HCT116 (cell line): Measurements from ENCODE around the gene BMP2K.

Source experiments
- CEBPB ChIP-seq: IDR thresholded peaks from 2 replicates; pipeline ENCODE4 v1.6.1; 2012; ENCODE audit warnings: low read depth
- CTCF ChIP-seq, 3 experiments: fragments of 200-600 bp in 1 of 3; sonication (generic) in 1 of 3; IDR thresholded peaks in 2 of 3; conservative IDR thresholded peaks in 1 of 3; 2 replicates each; pipeline ENCODE4 v1.5.1; 2012 to 2017; ENCODE audit warnings: low read depth in 2 of 3, low read length in 2 of 3, antibody characterized with exemption in 1 of 3, borderline replicate concordance in 1 of 3, control low read depth in 1 of 3, mild to moderate bottlenecking in 1 of 3, mixed read lengths in 1 of 3, mixed run types in 1 of 3, moderate library complexity in 1 of 3; ENCODE audit not compliant: insufficient read depth in 1 of 3
- EGR1 ChIP-seq: IDR thresholded peaks from 2 replicates; pipeline ENCODE4 v1.6.1; 2012; ENCODE audit warnings: low read depth
- EZH2 ChIP-seq: fragments of 200-600 bp; sonication (generic); IDR thresholded peaks from 2 replicates; pipeline ENCODE4 v1.6.1; 2017; ENCODE audit warnings: antibody characterized with exemption, mixed run types
- EZH2phosphoT487 ChIP-seq: fragments of 200-600 bp; IDR thresholded peaks from 2 replicates; pipeline ENCODE4 v1.6.1; 2018; ENCODE audit warnings: antibody characterized with exemption, borderline replicate concordance
- JUND ChIP-seq: IDR thresholded peaks from 2 replicates; pipeline ENCODE4 v1.6.1; 2012
- POLR2A ChIP-seq: IDR thresholded peaks from 2 replicates; pipeline ENCODE4 v1.7.0; 2011; ENCODE audit warnings: borderline replicate concordance; ENCODE audit not compliant: insufficient read depth, insufficient read length; ENCODE audit errors: extremely low read depth
- REST ChIP-seq: IDR thresholded peaks from 2 replicates; pipeline ENCODE4 v1.6.1; 2012; ENCODE audit warnings: low read depth
- YY1 ChIP-seq: IDR thresholded peaks from 2 replicates; pipeline ENCODE4 v1.6.1; 2011; ENCODE audit warnings: low read length, low read depth, moderate library complexity, mild to moderate bottlenecking; ENCODE audit not compliant: insufficient replicate concordance; ENCODE audit errors: extremely low read depth
- ZNF274 ChIP-seq: fragments of 200-500 bp; sonication (Bioruptor generic); IDR thresholded peaks from 2 replicates; pipeline ENCODE4 v1.6.1; 2014; ENCODE audit warnings: mild to moderate bottlenecking, low read depth, low read length, inconsistent platforms

- TF ChIP-seq REST (no peak), CTCF (IDR thresholded peaks at IDR 0.05 in 2 of 3, conservative IDR thresholded peaks at IDR 0.05 in 1 of 3; ENCODE audit: borderline replicate concordance in 1 of 3, insufficient read depth in 1 of 3, low read depth in 2 of 3, low read length in 2 of 3) (no peak), EZH2 (no peak), CEBPB (no peak), POLR2A (no peak), ZNF274 (no peak), YY1 (no peak), JUND (no peak), EGR1 (no peak), EZH2phosphoT487 (no peak)
Measured at GRCh38 chr4:78865451-78865850, 89.3 kb downstream of the BMP2K start.
